Prostate gland (tissue), 2 donors: ENCODE data around the gene PKP4. TPM values are rescaled to one million over a fixed set of nuclear protein-coding genes. Genes with fewer than 3 reads are reported as not detected.
"Not testable (repeated sequence)": the region's sequence is repeated elsewhere in the genome, so short reads cannot be mapped to it uniquely, and the experiment has no call there.

Experiments
- DNase-seq: peaks from one replicate; pipeline ENCODE4 v3.0.0-alpha.2; 2019; ENCODE audit warnings: low spot score
- H3K27ac ChIP-seq, 2 donors: fragments of 200-600 bp; sonication (generic); 2 replicates each; pipeline ENCODE4 v1.5.1; 2017 to 2019
- H3K27me3 ChIP-seq: fragments of 200-600 bp; sonication (generic); replicated peaks from 2 replicates; pipeline ENCODE4 v1.5.1; 2019; ENCODE audit not compliant: insufficient read depth
- H3K36me3 ChIP-seq, 2 donors: fragments of 200-600 bp; sonication (generic); 1 replicate in 1 of 2; 2 replicates in 1 of 2; pipeline versions ENCODE4 v1.5.1 to v1.8.1; 2017 to 2019
- H3K4me1 ChIP-seq: fragments of 200-600 bp; sonication (generic); replicated peaks from 2 replicates; pipeline ENCODE4 v1.5.1; 2019
- H3K4me3 ChIP-seq, 2 donors: fragments of 200-600 bp; sonication (generic); 2 replicates each; pipeline ENCODE4 v1.5.1; 2017 to 2019
- H3K9me3 ChIP-seq: fragments of 200-600 bp; sonication (generic); 2 replicates; pipeline ENCODE4 v1.5.1; 2017
- POLR2A ChIP-seq: fragments of 450-650 bp; IDR thresholded peaks from one replicate; pipeline ENCODE4 v1.6.1; 2016; ENCODE audit warnings: antibody characterized with exemption, mild to moderate bottlenecking
- POLR2AphosphoS5 ChIP-seq: sonication (generic); formaldehyde crosslinking; IDR thresholded peaks from one replicate; pipeline ENCODE4 v1.6.1; 2017; ENCODE audit warnings: antibody characterized with exemption
- WGBS: methylation state at CpG from one replicate; pipeline ENCODE4 v1.1.5; 2018; 5-methylcytosine and 5-hydroxymethylcytosine counted together
- intact Hi-C: fragments of 100-400 bp; cut with DNase I; formaldehyde crosslinking; loops from one replicate; pipeline ENCODE4 v1.14.2; 2022
- total RNA-seq, 2 donors: library from RNA; depleted of rRNA; stranded (reverse); fragments of >200 nt; gene quantifications; one replicate each; pipeline ENCODE4 v1.1.0, GENCODE V29; 2016
- TF ChIP-seq, protein P1 (sequence below), 4 experiments: fragments of 200-600 bp in 2 of 4; fragments of 450-650 bp in 2 of 4; sonication (generic) in 2 of 4; IDR thresholded peaks; 1 replicate in 3 of 4; 2 replicates in 1 of 4; pipeline ENCODE4 v1.5.1; 2016 to 2019; ENCODE audit warnings: antibody characterized with exemption in 4 of 4, mild to moderate bottlenecking in 2 of 4, moderate library complexity in 2 of 4

PKP4 gene
- total RNA-seq, 2 donors from 2014 or later, result 49.0 to 57.9 TPM

DNA sequence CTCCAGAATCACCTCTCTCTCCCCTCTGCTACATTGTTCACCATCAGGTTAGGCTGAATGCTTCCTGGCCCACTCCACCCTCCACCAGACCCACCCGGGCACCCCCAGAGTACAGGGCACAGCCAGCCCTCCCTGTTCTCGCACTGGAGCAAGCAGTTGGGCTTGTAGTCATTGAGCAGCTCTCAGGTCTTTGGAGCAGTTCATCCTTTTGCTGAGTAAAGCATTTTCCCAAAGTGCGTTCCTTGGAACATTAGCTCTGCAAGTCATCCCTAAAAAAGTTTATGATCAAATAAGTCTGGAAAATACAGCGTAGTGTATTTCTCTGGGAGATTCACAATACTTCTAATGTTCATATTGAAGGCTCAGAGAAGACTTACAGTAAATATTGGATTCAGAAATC is 234.9 kb downstream of the PKP4 start:
- TF ChIP-seq, protein P1, sequence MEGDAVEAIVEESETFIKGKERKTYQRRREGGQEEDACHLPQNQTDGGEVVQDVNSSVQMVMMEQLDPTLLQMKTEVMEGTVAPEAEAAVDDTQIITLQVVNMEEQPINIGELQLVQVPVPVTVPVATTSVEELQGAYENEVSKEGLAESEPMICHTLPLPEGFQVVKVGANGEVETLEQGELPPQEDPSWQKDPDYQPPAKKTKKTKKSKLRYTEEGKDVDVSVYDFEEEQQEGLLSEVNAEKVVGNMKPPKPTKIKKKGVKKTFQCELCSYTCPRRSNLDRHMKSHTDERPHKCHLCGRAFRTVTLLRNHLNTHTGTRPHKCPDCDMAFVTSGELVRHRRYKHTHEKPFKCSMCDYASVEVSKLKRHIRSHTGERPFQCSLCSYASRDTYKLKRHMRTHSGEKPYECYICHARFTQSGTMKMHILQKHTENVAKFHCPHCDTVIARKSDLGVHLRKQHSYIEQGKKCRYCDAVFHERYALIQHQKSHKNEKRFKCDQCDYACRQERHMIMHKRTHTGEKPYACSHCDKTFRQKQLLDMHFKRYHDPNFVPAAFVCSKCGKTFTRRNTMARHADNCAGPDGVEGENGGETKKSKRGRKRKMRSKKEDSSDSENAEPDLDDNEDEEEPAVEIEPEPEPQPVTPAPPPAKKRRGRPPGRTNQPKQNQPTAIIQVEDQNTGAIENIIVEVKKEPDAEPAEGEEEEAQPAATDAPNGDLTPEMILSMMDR (IDR thresholded peaks at IDR 0.05), result no peak
- no peak for TF ChIP-seq POLR2AphosphoS5
- TF ChIP-seq POLR2A, result no peak
- no peak for DNase-seq
- WGBS, result 92% methylated on average over 4 of the region's 4 CpGs
- intact Hi-C loops, result no loop called here
- H3K36me3 ChIP-seq, result no peaks in the 10 kb centered on the region
- no peaks in the 10 kb centered on the region for H3K4me1 ChIP-seq
- H3K27ac ChIP-seq, result no peak overlapping the region
- H3K4me3 ChIP-seq, result no peak overlapping the region
- no peaks in the 10 kb centered on the region for H3K27me3 ChIP-seq
- no peaks in the 10 kb centered on the region for H3K9me3 ChIP-seq

GRCh38 chr2:158692372-158693103 is 235.8 kb downstream of the PKP4 start:
- WGBS, result 93% methylated on average over 3 of the region's 3 CpGs
- no peaks in the 10 kb centered on the region for H3K36me3 ChIP-seq
- no peak overlapping the region for H3K27ac ChIP-seq
- DNase-seq, result no peak
- H3K9me3 ChIP-seq, result no peaks in the 10 kb centered on the region
- intact Hi-C loops, result no loop called here
- no peak overlapping the region for H3K4me3 ChIP-seq
- TF ChIP-seq POLR2A, result no peak
- TF ChIP-seq POLR2AphosphoS5, result no peak
- TF ChIP-seq, protein P1 (IDR thresholded peaks at IDR 0.05), result no peak
- no peaks in the 10 kb centered on the region for H3K4me1 ChIP-seq
- no peaks in the 10 kb centered on the region for H3K27me3 ChIP-seq

DNA sequence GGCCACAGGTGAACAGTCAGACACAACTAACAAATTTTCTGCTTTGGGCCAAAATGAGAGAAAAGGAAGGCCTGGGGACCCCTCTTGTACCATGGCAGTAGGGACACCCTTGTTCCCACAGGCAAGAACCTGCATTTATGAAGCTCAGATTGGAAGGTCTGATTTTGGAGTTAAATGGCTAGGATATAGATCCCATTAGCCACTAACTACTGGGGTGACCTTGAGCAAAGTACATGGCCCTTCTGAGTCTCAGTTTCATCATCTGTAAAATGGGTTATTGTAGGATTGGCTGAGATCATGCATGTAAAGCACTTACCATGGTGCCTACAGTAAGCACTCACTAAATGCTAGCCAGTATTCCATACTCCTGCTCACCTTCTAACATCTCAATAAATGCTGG is 236.7 kb downstream of the PKP4 start:
- Histone ChIP-seq H3K9me3 (no peaks in the 10 kb centered on the region), H3K4me1 (no peaks in the 10 kb centered on the region), H3K27me3 (no peaks in the 10 kb centered on the region), H3K36me3 (no peaks in the 10 kb centered on the region), H3K4me3 (no peak overlapping the region), H3K27ac (no peak overlapping the region)
- TF ChIP-seq POLR2A, result no peak
- no peak for TF ChIP-seq POLR2AphosphoS5
- TF ChIP-seq, protein P1 (IDR thresholded peaks at IDR 0.05), result no peak
- intact Hi-C loops, result no loop called here
- DNase-seq, result no peak

GRCh38 chr2:158695305-158695704 is 238.6 kb downstream of the PKP4 start:
- Histone ChIP-seq H3K36me3 (no peaks in the 10 kb centered on the region), H3K27ac (no peak overlapping the region), H3K9me3 (no peaks in the 10 kb centered on the region), H3K4me3 (no peak overlapping the region), H3K4me1 (no peaks in the 10 kb centered on the region), H3K27me3 (no peaks in the 10 kb centered on the region)
- DNase-seq, result no peak
- TF ChIP-seq, protein P1 (IDR thresholded peaks at IDR 0.05), result no peak
- TF ChIP-seq POLR2A (no peak), POLR2AphosphoS5 (no peak)
- intact Hi-C loops, result no loop called here

GRCh38 chr2:158695744-158696143 is 239.0 kb downstream of the PKP4 start:
- H3K9me3 ChIP-seq, H3K27ac ChIP-seq, H3K4me1 ChIP-seq, intact Hi-C loops, DNase-seq, H3K36me3 ChIP-seq, H3K27me3 ChIP-seq, H3K4me3 ChIP-seq: not testable (repeated sequence)
- 88% methylated on average over 5 of the region's 5 CpGs for WGBS
